Suprapubic skin (tissue), 4 donors: ENCODE measurements around the gene ASGR1. TPM values are rescaled to one million over a fixed set of nuclear protein-coding genes. Genes with fewer than 3 reads are reported as not detected.

Experiments
- DNase-seq, 2 donors: peaks; one replicate each; pipeline ENCODE4 v3.0.0-alpha.2; 2019; ENCODE audit warnings: low spot score in 2 of 2
- H3K27ac ChIP-seq: fragments of 200-600 bp; sonication (generic); one replicate; pipeline ENCODE4 v1.5.1; 2019
- H3K27me3 ChIP-seq: fragments of 200-600 bp; sonication (generic); one replicate; pipeline ENCODE4 v1.5.1; 2019
- H3K36me3 ChIP-seq: fragments of 200-600 bp; sonication (generic); one replicate; pipeline ENCODE4 v1.5.1; 2019
- H3K4me1 ChIP-seq: fragments of 200-600 bp; sonication (generic); one replicate; pipeline ENCODE4 v1.5.1; 2019
- H3K4me3 ChIP-seq: fragments of 200-600 bp; sonication (generic); one replicate; pipeline ENCODE4 v1.5.1; 2019; ENCODE audit warnings: mild to moderate bottlenecking
- H3K9me3 ChIP-seq: fragments of 200-600 bp; sonication (generic); one replicate; pipeline ENCODE4 v1.5.1; 2019
- EP300 ChIP-seq: sonication (generic); formaldehyde crosslinking; IDR thresholded peaks from one replicate; pipeline ENCODE4 v1.6.1; 2017; ENCODE audit warnings: antibody characterized with exemption
- POLR2AphosphoS5 ChIP-seq, 3 donors: sonication (generic); formaldehyde crosslinking; IDR thresholded peaks; one replicate each; pipeline ENCODE4 v1.6.1; 2017; ENCODE audit warnings: antibody characterized with exemption in 3 of 3
- WGBS: methylation state at CpG from one replicate; pipeline ENCODE4 v1.1.5; 2018; 5-methylcytosine and 5-hydroxymethylcytosine counted together
- total RNA-seq, 4 donors: library from RNA; depleted of rRNA; stranded (reverse); fragments of >200 nt; gene quantifications; one replicate each; pipeline ENCODE4 v1.1.0, GENCODE V29; 2016

The ASGR1 gene
- total RNA-seq, 4 donors from 2014 or later, result 1.3 to 2.3 (median 2.0) TPM

DNA sequence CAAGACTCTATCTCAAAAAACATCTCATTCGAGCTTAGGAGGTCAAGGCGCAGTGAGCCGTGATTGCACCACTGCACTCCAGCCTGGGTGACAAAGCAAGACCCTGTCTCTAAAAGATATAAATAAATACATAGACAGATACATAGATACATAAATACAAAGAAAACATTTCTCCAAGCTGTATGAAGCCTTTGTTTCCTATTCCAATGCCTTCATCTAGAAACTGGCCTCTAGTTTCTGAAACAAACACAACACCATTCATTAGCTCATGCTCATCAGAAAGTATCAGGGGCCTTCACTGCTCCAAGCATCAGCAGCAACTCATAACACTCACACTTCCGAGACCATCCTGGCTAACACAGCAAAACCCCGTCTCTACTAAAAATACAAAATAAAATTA, 54.2 kb downstream of the ASGR1 start:
- DNase-seq, result no peak
- Histone ChIP-seq H3K27ac (no peak overlapping the region), H3K36me3 (no peaks in the 10 kb centered on the region), H3K27me3 (peaks cover 6% of the 10 kb centered on the region), H3K4me1 (no peaks in the 10 kb centered on the region), H3K4me3 (no peak overlapping the region), H3K9me3 (no peaks in the 10 kb centered on the region)
- 87% methylated on average over 5 of the region's 5 CpGs for WGBS
- TF ChIP-seq EP300, result no peak

DNA sequence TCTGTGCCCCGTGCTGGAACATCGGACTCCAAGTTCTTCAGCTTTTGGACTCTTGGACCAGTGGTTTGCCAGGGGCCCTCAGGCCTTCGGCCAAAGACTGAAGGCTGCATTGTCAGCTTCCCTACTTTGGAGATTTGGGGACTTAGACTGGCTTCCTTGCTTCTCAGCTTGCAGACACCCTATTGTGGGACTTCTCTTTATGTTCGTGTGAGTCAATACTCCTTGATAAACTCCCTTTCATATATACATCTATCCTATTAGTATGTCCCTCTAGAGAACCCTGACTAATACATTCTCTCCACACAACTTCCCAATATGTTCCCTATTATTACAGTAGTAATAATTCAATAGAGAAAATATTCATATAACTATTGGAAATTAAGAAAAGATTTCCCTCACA, 55.3 kb downstream of the ASGR1 start:
- no peaks in the 10 kb centered on the region for H3K36me3 ChIP-seq
- H3K4me1 ChIP-seq, result no peaks in the 10 kb centered on the region
- DNase-seq, result no peak
- no peak overlapping the region for H3K27ac ChIP-seq
- WGBS, result 93% methylated on average over 3 of the region's 4 CpGs
- no peaks in the 10 kb centered on the region for H3K9me3 ChIP-seq
- H3K4me3 ChIP-seq, result no peak overlapping the region
- peaks cover 10% of the 10 kb centered on the region for H3K27me3 ChIP-seq
- TF ChIP-seq POLR2AphosphoS5 (IDR thresholded peaks at IDR 0.05), result no peak

Other genes with a start within 250 kb of the ASGR1 start
- 10 to 100 TPM in 3 of 4 donors, 1 to 10 TPM in 1; 9.8 to 34.4 (median 22.8) TPM for gene ALOX12, start 183.3 kb downstream of the ASGR1 start, total RNA-seq
- gene RNASEK, start 166.7 kb downstream of the ASGR1 start, total RNA-seq, result 100 to 1,000 TPM in 3 of 4 donors, 10 to 100 TPM in 1; 82.2 to 235 (median 219) TPM
- gene BCL6B, start 156.3 kb downstream of the ASGR1 start, total RNA-seq, result 1 to 10 TPM; 1.6 to 3.1 (median 1.8) TPM
- 1 to 10 TPM; 1.5 to 4.9 (median 3.7) TPM for gene SLC16A13, start 143.4 kb downstream of the ASGR1 start, total RNA-seq
- gene SLC16A11, start 135.3 kb downstream of the ASGR1 start, total RNA-seq, result 10 to 100 TPM in 1 of 4 donors, 1 to 10 TPM in 2, under 1 TPM in 1; 0.26 to 10.8 (median 5.5) TPM
- gene CLEC10A, start 99.1 kb downstream of the ASGR1 start, total RNA-seq, result 1 to 10 TPM; 1.6 to 3.3 (median 1.7) TPM
- 10 to 100 TPM in 1 of 4 donors, 1 to 10 TPM in 3; 3.4 to 11.8 (median 6.8) TPM for gene ASGR2, start 64.5 kb downstream of the ASGR1 start, total RNA-seq
- 10 to 100 TPM in 1 of 4 donors, 1 to 10 TPM in 3; 2.9 to 12.7 (median 3.2) TPM for gene DLG4, start 40.5 kb upstream of the ASGR1 start, total RNA-seq
- 1,000 to 10,000 TPM in 1 of 4 donors, 100 to 1,000 TPM in 3; 565 to 1,687 (median 703) TPM for gene ACADVL, start 40.6 kb upstream of the ASGR1 start, total RNA-seq
- 10 to 100 TPM; 53.2 to 78.1 (median 55.5) TPM for gene DVL2, start 55.1 kb upstream of the ASGR1 start, total RNA-seq
- 10 to 100 TPM; 19.0 to 35.0 (median 29.1) TPM for gene PHF23, start 60.1 kb upstream of the ASGR1 start, total RNA-seq
- 100 to 1,000 TPM; 446 to 840 (median 533) TPM for gene GABARAP, start 63.1 kb upstream of the ASGR1 start, total RNA-seq
- 10 to 100 TPM; 54.7 to 80.6 (median 72.1) TPM for gene CTDNEP1, start 72.4 kb upstream of the ASGR1 start, total RNA-seq
- gene ELP5, start 72.8 kb upstream of the ASGR1 start, total RNA-seq, result 10 to 100 TPM; 13.6 to 29.7 (median 20.3) TPM
- gene CLDN7, start 83.1 kb upstream of the ASGR1 start, total RNA-seq, result 10 to 100 TPM in 2 of 4 donors, 1 to 10 TPM in 2; 7.7 to 14.5 (median 11.0) TPM
- 10 to 100 TPM in 2 of 4 donors, 1 to 10 TPM in 2; 2.4 to 19.4 (median 10.8) TPM for gene SLC2A4, start 102.3 kb upstream of the ASGR1 start, total RNA-seq
- 1 to 10 TPM; 1.9 to 9.7 (median 4.0) TPM for gene YBX2, start 115.3 kb upstream of the ASGR1 start, total RNA-seq
- gene EIF5A, start 128.3 kb upstream of the ASGR1 start, total RNA-seq, result 100 to 1,000 TPM; 172 to 314 (median 239) TPM
- 100 to 1,000 TPM in 1 of 4 donors, 10 to 100 TPM in 3; 77.4 to 123 (median 87.0) TPM for gene GPS2, start 136.0 kb upstream of the ASGR1 start, total RNA-seq
- 10 to 100 TPM; 11.7 to 51.3 (median 20.6) TPM for gene NEURL4, start 150.0 kb upstream of the ASGR1 start, total RNA-seq
- gene ACAP1, start 157.2 kb upstream of the ASGR1 start, total RNA-seq, result 10 to 100 TPM in 1 of 4 donors, 1 to 10 TPM in 2, under 1 TPM in 1; 0.70 to 12.4 (median 4.5) TPM
- 10 to 100 TPM in 3 of 4 donors, 1 to 10 TPM in 1; 9.1 to 50.1 (median 32.4) TPM for gene KCTD11, start 172.8 kb upstream of the ASGR1 start, total RNA-seq
- under 1 TPM in 1 of 4 donors, not detected in 3; 0.44 TPM for gene TMEM95, start 175.8 kb upstream of the ASGR1 start, total RNA-seq
- 10 to 100 TPM; 15.3 to 42.9 (median 20.7) TPM for gene TNK1, start 201.7 kb upstream of the ASGR1 start, total RNA-seq
- gene PLSCR3, start 215.2 kb upstream of the ASGR1 start, total RNA-seq, result 10 to 100 TPM; 21.6 to 55.3 (median 40.7) TPM
- gene TMEM256, start 224.7 kb upstream of the ASGR1 start, total RNA-seq, result 100 to 1,000 TPM in 2 of 4 donors, 10 to 100 TPM in 2; 53.5 to 128 (median 89.6) TPM
- 10 to 100 TPM in 1 of 4 donors, 1 to 10 TPM in 3; 5.9 to 17.9 (median 8.1) TPM for gene NLGN2, start 228.5 kb upstream of the ASGR1 start, total RNA-seq
- not detected for gene SPEM1, start 241.0 kb upstream of the ASGR1 start, total RNA-seq
- gene SPEM2, start 246.2 kb upstream of the ASGR1 start, total RNA-seq, result not detected
- not detected for gene SPEM3, start 249.5 kb upstream of the ASGR1 start, total RNA-seq